Panc1 (cell line): ENCODE measurements around the gene PLCL1. TPM values are rescaled to one million over a fixed set of nuclear protein-coding genes. Genes with fewer than 3 reads are reported as not detected.

ENCODE experiments used
- ATAC-seq: fragments of 200-7000 bp; cut with Tn5 transposase; 2 replicates; pipeline ENCODE4 v1.9.1; 2020; ENCODE audit warnings: mild to moderate bottlenecking, moderate library complexity
- BruUV-seq: library from RNA; stranded (reverse); fragments of 400-500 nt; replicated peaks from 2 replicates; lab custom pipeline; 2021; lab: Mats Ljungman, UMichigan
- CTCF ChIA-PET: fragments of 300-600 bp; sonication (Branson Sonifier 250); formaldehyde crosslinking; loops from one replicate; lab custom pipeline; 2022; ENCODE audit warnings: antibody characterized with exemption; lab: Charles Lee
- POLR2A ChIA-PET: fragments of 300-600 bp; sonication (Branson Sonifier 250); formaldehyde crosslinking; loops from one replicate; lab custom pipeline; 2022; ENCODE audit warnings: antibody characterized with exemption; lab: Charles Lee
- DNase-seq: peaks from one replicate; pipeline ENCODE4 v3.0.0-alpha.2; 2010; ENCODE audit warnings: low read depth, low spot score
- H3K27ac ChIP-seq: 2 replicates; pipeline ENCODE4 v1.5.1; 2011; ENCODE audit warnings: mild to moderate bottlenecking, low read length, inconsistent platforms
- H3K27me3 ChIP-seq: fragments of 200-500 bp; sonication (Bioruptor generic); 2 replicates; pipeline ENCODE4 v1.6.0; 2014; ENCODE audit warnings: low read length, inconsistent platforms; ENCODE audit not compliant: control insufficient read depth, insufficient read depth
- H3K36me3 ChIP-seq: fragments of 200-500 bp; sonication (Bioruptor generic); 2 replicates; pipeline ENCODE4 v1.5.1; 2014; ENCODE audit warnings: inconsistent platforms, mild to moderate bottlenecking, low read length, moderate library complexity; ENCODE audit not compliant: control insufficient read depth, insufficient read depth
- H3K4me1 ChIP-seq: 2 replicates; pipeline ENCODE4 v1.5.1; 2011; ENCODE audit warnings: inconsistent platforms, mild to moderate bottlenecking, low read length, moderate library complexity; ENCODE audit not compliant: control insufficient read depth, insufficient read depth
- H3K4me3 ChIP-seq, 2 experiments: 2 replicates each; pipeline ENCODE4 v1.5.1; 2011 to 2012; ENCODE audit warnings: low read depth in 2 of 2, low read length in 2 of 2, mild to moderate bottlenecking in 2 of 2, inconsistent platforms in 1 of 2, moderate library complexity in 1 of 2
- H3K9me3 ChIP-seq: fragments of 200-500 bp; sonication (Bioruptor generic); 2 replicates; pipeline ENCODE4 v1.5.1; 2014; ENCODE audit warnings: low read depth, mild to moderate bottlenecking, inconsistent platforms, low read length, moderate library complexity; ENCODE audit not compliant: control insufficient read depth, insufficient read depth
- POLR2AphosphoS5 ChIP-seq: IDR thresholded peaks from 2 replicates; pipeline ENCODE4 v1.6.1; 2012; ENCODE audit warnings: mild to moderate bottlenecking, low read depth, low read length, moderate library complexity
- SIN3A ChIP-seq: IDR thresholded peaks from 2 replicates; pipeline ENCODE4 v1.6.1; 2012; ENCODE audit warnings: low read depth, mild to moderate bottlenecking, low read length, moderate library complexity, borderline replicate concordance; ENCODE audit not compliant: insufficient read depth
- TCF7L2 ChIP-seq: IDR thresholded peaks from 2 replicates; pipeline ENCODE4 v1.6.1; 2011; ENCODE audit warnings: mild to moderate bottlenecking, low read depth, low read length, inconsistent platforms
- in situ Hi-C: cut with HindIII; loops from 2 replicates; pipeline ENCODE4 v1.10.0; 2016; ENCODE audit warnings: low sequenced_read_pairs, low pct_unique_long_range_greater_than_20kb
- intact Hi-C: fragments of 100-400 bp; cut with micrococcal nuclease; formaldehyde crosslinking; loops from one replicate; pipeline ENCODE4 v1.10.0; 2022; ENCODE audit not compliant: unreplicated experiment
- total RNA-seq: library from RNA; stranded (reverse); gene quantifications from one replicate; pipeline ENCODE4 v1.2.1, GENCODE V29; 2021; ENCODE audit not compliant: unreplicated experiment
- TF ChIP-seq, protein P1 (sequence below): fragments of 450-650 bp; IDR thresholded peaks from 2 replicates; pipeline ENCODE4 v1.5.1; 2017; ENCODE audit warnings: mild to moderate bottlenecking
- TF ChIP-seq, protein P2 (sequence below), 2 experiments: IDR thresholded peaks; 2 replicates each; pipeline ENCODE4 v1.6.1; 2011 to 2012; ENCODE audit warnings: low read depth in 2 of 2, control low read depth in 1 of 2, low read length in 1 of 2, mild to moderate bottlenecking in 1 of 2, moderate library complexity in 1 of 2; ENCODE audit not compliant: insufficient read depth in 1 of 2

The PLCL1 gene
- total RNA-seq, 1 experiment from 2014 or later = not detected

GRCh38 chr2:198053776-198054175, 249.4 kb downstream of the PLCL1 start:
- H3K4me3 ChIP-seq = no peak overlapping the region
- TF ChIP-seq, protein P1, sequence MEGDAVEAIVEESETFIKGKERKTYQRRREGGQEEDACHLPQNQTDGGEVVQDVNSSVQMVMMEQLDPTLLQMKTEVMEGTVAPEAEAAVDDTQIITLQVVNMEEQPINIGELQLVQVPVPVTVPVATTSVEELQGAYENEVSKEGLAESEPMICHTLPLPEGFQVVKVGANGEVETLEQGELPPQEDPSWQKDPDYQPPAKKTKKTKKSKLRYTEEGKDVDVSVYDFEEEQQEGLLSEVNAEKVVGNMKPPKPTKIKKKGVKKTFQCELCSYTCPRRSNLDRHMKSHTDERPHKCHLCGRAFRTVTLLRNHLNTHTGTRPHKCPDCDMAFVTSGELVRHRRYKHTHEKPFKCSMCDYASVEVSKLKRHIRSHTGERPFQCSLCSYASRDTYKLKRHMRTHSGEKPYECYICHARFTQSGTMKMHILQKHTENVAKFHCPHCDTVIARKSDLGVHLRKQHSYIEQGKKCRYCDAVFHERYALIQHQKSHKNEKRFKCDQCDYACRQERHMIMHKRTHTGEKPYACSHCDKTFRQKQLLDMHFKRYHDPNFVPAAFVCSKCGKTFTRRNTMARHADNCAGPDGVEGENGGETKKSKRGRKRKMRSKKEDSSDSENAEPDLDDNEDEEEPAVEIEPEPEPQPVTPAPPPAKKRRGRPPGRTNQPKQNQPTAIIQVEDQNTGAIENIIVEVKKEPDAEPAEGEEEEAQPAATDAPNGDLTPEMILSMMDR = no peak
- TF ChIP-seq POLR2AphosphoS5 (no peak), SIN3A (no peak), TCF7L2 (no peak)
- TF ChIP-seq, protein P2, sequence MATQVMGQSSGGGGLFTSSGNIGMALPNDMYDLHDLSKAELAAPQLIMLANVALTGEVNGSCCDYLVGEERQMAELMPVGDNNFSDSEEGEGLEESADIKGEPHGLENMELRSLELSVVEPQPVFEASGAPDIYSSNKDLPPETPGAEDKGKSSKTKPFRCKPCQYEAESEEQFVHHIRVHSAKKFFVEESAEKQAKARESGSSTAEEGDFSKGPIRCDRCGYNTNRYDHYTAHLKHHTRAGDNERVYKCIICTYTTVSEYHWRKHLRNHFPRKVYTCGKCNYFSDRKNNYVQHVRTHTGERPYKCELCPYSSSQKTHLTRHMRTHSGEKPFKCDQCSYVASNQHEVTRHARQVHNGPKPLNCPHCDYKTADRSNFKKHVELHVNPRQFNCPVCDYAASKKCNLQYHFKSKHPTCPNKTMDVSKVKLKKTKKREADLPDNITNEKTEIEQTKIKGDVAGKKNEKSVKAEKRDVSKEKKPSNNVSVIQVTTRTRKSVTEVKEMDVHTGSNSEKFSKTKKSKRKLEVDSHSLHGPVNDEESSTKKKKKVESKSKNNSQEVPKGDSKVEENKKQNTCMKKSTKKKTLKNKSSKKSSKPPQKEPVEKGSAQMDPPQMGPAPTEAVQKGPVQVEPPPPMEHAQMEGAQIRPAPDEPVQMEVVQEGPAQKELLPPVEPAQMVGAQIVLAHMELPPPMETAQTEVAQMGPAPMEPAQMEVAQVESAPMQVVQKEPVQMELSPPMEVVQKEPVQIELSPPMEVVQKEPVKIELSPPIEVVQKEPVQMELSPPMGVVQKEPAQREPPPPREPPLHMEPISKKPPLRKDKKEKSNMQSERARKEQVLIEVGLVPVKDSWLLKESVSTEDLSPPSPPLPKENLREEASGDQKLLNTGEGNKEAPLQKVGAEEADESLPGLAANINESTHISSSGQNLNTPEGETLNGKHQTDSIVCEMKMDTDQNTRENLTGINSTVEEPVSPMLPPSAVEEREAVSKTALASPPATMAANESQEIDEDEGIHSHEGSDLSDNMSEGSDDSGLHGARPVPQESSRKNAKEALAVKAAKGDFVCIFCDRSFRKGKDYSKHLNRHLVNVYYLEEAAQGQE (IDR thresholded peaks at IDR 0.05; ENCODE audit: insufficient read depth in 1 of 2, low read depth in 2 of 2, low read length in 1 of 2) = no peak
- no peaks in the 10 kb centered on the region for H3K36me3 ChIP-seq
- BruUV-seq = no TSS peak
- H3K27me3 ChIP-seq = no peaks in the 10 kb centered on the region; the same call in 1 of the 2 replicates
- in situ Hi-C loops = no loop called here
- ChIA-PET POLR2A (no interaction called here), CTCF (no interaction called here)
- intact Hi-C loops = loop anchor here (5.0 kb wide), 1 partner anchor 251 kb away; the partner anchor contains the start of gene PLCL1
- H3K9me3 ChIP-seq = no peaks in the 10 kb centered on the region
- no peak overlapping the region for H3K27ac ChIP-seq
- ATAC-seq (no peak), DNase-seq (no peak)
- H3K4me1 ChIP-seq = no peaks in the 10 kb centered on the region

DNA sequence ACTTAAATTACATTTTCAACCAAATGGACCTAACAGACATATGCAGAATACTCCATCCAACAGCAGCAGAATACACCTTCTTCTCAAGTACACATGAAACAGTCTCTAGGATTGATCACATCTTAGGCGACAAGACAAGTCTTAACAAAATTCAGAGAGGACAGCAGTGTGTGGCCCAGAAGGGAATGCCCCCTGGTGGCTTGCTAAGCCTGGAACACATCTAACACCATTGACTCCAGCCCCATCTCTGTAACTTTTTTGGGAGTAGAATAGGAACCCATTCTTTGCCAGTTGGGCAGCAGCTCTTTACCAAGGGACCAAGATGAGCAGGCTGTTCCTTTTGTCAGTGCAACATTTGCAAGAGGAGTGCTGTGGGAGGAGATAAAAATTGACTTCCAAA, 249.9 kb downstream of the PLCL1 start:
- ChIA-PET POLR2A (no interaction called here), CTCF (no interaction called here)
- H3K36me3 ChIP-seq = no peaks in the 10 kb centered on the region
- H3K4me1 ChIP-seq = no peaks in the 10 kb centered on the region
- ATAC-seq (no peak), DNase-seq (no peak)
- intact Hi-C loops = loop anchor here (5.0 kb wide), 1 partner anchor 252 kb away; the partner anchor contains the start of gene PLCL1
- BruUV-seq = no TSS peak
- TF ChIP-seq, protein P1 = peak; percentile 53
- no peak for TF ChIP-seq SIN3A
- TF ChIP-seq, protein P2 (IDR thresholded peaks at IDR 0.05; ENCODE audit: insufficient read depth in 1 of 2, low read depth in 2 of 2, low read length in 1 of 2) = no peak
- TF ChIP-seq TCF7L2 = no peak
- H3K27me3 ChIP-seq = no peaks in the 10 kb centered on the region; the same call in 1 of the 2 replicates
- H3K4me3 ChIP-seq = no peak overlapping the region
- no peak overlapping the region for H3K27ac ChIP-seq
- no peaks in the 10 kb centered on the region for H3K9me3 ChIP-seq
- in situ Hi-C loops = no loop called here
